Measurements from ENCODE around the gene KCNT1.

KCNT1 gene

DNA sequence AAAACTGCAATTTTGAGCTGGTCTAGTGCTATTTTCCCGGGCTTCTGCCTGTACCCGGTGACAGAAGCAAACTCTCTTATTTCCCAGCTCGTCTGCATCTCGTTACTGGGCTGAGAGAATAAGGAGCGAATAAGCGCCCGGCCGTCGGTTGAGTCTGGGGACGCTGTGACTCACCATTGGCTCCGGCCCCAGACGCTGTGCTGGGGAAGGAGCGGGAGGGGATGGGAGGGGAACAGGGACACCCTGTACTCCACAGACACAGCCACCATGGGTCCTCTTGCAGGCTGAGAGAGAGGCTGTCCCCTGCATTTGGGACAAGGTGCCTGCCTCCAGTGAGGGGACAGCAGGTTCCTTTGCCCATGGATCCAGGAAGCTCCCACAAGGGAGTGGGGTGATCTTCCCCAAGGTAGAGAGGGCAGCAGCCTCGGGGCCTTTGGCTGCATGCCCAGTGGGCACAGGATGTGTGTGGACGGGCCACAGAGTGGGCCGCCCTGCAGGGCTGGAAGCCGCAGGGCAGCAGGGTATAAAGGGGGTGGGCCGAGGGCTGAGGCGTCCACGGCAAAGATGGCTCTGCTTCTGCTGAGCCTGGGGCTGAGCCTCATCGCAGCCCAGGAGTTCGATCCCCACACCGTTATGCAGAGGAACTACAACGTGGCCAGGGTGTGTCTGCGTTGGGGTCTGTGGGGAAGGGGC is 39.1 kb upstream of the KCNT1 start, which contains the start of gene LCN9:
Gene LCN9 (plus strand): TSS at position 552 of the 693 bp plus-strand sequence. CDS start 13 bp downstream, at position 565.
- no peak for TF ChIP-seq CTCF (IDR thresholded peaks at IDR 0.05; ENCODE audit: extremely low read depth, insufficient read depth, missing control alignments)
- no peak for DNase-seq (ENCODE audit: low spot score)
- in situ Hi-C loops (cut with MboI; ENCODE audit: low pct_unique_long_range_greater_than_20kb, low sequenced_read_pairs, unreplicated experiment) = no loop called here

DNA sequence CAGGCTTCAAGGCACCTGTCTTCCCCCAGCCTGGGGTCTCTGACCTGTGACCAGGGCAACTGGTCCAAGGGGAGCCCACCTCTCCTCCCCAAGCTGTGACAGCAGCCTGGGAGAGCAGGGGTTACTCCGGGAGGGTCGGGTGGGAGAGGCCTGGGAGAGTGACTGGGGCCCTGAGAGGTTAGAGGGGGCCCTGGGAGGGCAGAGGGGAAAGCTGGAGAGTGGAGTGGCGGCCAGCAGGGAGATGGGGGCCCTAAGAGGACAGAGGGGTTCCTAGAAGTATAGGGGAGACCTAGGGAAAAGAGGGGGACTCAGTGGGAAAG is 38.6 kb upstream of the KCNT1 start:
- in situ Hi-C loops (cut with MboI; ENCODE audit: low pct_unique_long_range_greater_than_20kb, low sequenced_read_pairs, unreplicated experiment) = no loop called here
- no peak for TF ChIP-seq CTCF (IDR thresholded peaks at IDR 0.05; ENCODE audit: extremely low read depth, insufficient read depth, missing control alignments)
- DNase-seq (ENCODE audit: low spot score) = no peak

DNA sequence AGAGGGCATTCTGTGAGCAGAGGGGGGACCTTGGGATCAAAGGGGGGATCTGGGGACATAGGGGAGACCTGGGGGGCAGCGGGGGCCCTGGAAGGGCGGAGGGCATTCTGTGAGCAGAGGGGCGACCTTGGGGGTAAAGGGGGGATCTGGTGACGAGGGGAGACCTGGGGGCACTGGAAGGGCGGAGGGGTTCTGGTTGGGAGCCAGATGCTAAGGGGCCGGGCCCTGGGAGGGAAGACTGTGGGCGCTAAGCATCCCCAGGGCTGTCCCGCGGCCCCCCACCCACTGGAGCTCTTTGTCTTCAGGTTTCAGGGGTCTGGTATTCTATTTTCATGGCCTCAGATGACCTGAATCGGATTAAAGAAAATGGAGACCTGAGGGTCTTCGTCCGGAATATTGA is 38.1 kb upstream of the KCNT1 start:
- DNase-seq (ENCODE audit: low spot score) = no peak
- in situ Hi-C loops (cut with MboI; ENCODE audit: low pct_unique_long_range_greater_than_20kb, low sequenced_read_pairs, unreplicated experiment) = no loop called here
- TF ChIP-seq CTCF (IDR thresholded peaks at IDR 0.05; ENCODE audit: extremely low read depth, insufficient read depth, missing control alignments) = no peak

- in situ Hi-C loops (cut with MboI; ENCODE audit: low pct_unique_long_range_greater_than_20kb, low sequenced_read_pairs, unreplicated experiment) = no loop called here
- DNase-seq (ENCODE audit: low spot score) = no peak
- TF ChIP-seq CTCF (IDR thresholded peaks at IDR 0.05; ENCODE audit: extremely low read depth, insufficient read depth, missing control alignments) = no peak
Measured at GRCh38 chr9:135664266-135664665, 37.7 kb upstream of the KCNT1 start.

- DNase-seq (ENCODE audit: low spot score) = no peak
- no peak for TF ChIP-seq CTCF (IDR thresholded peaks at IDR 0.05; ENCODE audit: extremely low read depth, insufficient read depth, missing control alignments)
- in situ Hi-C loops (cut with MboI; ENCODE audit: low pct_unique_long_range_greater_than_20kb, low sequenced_read_pairs, unreplicated experiment) = no loop called here
Measured at GRCh38 chr9:135664801-135665794, 36.9 kb upstream of the KCNT1 start.

GRCh38 chr9:135665795-135666189 is 36.2 kb upstream of the KCNT1 start:
- no peak for DNase-seq (ENCODE audit: low spot score)
- TF ChIP-seq CTCF (IDR thresholded peaks at IDR 0.05; ENCODE audit: extremely low read depth, insufficient read depth, missing control alignments) = no peak
- in situ Hi-C loops (cut with MboI; ENCODE audit: low pct_unique_long_range_greater_than_20kb, low sequenced_read_pairs, unreplicated experiment) = no loop called here

All from GM13977 (cell line).